ENCODE measurements around the gene RPL28. TPM values are rescaled to one million over a fixed set of nuclear protein-coding genes. Genes with fewer than 3 reads are reported as not detected.

RPL28 gene
- total RNA-seq, 1 donor from 2014 or later, result 1,343 TPM

DNA sequence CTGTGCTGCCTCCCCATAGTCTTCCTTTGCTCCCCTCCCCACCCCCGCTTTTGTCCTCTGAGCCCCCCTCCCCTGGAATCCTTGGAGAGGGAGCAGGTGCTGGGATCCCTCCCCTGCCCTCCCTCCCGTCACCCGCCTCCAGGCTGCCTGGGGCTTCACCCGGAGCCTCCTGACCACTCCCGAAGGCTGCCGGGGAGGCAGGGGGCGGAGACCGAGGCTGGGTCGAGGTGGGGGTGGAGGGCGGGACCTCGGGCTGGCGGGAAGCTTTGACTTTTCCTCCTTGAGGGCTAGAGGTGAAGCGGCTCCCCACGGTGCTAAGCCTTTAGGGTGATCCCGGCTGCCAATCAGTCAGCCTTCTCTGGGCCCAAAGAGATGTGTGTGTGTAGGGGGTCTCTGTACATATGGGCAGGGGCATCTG is 44.6 kb upstream of the RPL28 start:
- peaks cover 6% of the 10 kb centered on the region for H3K36me3 ChIP-seq
- no peaks in the 10 kb centered on the region for H3K9me3 ChIP-seq
- TF ChIP-seq, protein P1, sequence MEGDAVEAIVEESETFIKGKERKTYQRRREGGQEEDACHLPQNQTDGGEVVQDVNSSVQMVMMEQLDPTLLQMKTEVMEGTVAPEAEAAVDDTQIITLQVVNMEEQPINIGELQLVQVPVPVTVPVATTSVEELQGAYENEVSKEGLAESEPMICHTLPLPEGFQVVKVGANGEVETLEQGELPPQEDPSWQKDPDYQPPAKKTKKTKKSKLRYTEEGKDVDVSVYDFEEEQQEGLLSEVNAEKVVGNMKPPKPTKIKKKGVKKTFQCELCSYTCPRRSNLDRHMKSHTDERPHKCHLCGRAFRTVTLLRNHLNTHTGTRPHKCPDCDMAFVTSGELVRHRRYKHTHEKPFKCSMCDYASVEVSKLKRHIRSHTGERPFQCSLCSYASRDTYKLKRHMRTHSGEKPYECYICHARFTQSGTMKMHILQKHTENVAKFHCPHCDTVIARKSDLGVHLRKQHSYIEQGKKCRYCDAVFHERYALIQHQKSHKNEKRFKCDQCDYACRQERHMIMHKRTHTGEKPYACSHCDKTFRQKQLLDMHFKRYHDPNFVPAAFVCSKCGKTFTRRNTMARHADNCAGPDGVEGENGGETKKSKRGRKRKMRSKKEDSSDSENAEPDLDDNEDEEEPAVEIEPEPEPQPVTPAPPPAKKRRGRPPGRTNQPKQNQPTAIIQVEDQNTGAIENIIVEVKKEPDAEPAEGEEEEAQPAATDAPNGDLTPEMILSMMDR (IDR thresholded peaks at IDR 0.05), result no peak
- peak; percentile 91 for DNase-seq
- H3K4me1 ChIP-seq, result peaks cover 9% of the 10 kb centered on the region
- peak overlapping the region; percentile 67 for H3K4me3 ChIP-seq
- ATAC-seq, result peak; percentile 28
- intact Hi-C loops (cut with DNase I), result no loop called here
- no peaks in the 10 kb centered on the region for H3K27me3 ChIP-seq
- H3K27ac ChIP-seq, result no peak overlapping the region

DNA sequence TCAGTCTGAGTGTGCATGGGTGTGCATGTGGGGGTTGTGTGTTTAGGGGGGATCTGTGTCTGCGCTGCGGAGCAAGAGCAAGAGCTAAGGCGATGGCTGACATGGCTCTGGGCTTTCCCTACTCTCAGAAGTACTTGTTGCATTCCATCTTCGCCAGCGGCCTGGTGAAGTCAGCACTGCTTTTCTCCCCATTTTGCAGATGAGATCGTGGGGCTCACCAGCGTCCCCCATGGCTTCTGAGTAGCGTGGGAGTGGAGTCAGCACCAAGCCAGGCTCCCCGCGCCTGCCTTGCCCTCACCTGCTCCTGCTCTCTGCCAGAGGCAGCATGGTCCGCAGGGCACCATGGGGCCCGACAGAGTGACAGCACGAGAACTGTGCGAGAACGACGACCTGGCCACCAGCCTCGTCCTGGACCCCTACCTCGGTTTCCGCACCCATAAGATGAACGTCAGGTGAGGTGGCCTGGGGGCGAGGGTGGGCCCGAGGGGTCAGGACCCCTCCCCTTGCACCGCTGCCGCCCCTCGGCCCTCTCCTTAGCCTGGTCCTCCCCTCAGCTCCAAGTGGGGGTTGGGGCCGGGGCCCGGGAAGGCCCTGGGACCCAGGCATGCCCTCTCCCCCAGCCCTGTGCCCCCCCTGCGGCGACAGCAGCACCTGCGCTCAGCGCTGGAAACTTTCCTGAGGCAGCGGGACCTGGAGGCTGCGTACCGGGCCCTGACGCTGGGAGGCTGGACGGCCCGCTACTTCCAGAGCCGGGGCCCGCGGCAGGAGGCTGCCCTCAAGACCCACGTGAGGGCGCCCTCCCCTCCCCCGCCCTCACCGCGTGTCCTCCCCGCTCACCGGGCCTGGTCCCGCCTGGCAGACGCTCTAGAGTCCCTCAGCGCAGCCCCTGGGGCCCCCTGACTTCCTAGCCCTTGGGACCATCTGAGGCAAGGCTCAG is 43.9 kb upstream of the RPL28 start:
- ATAC-seq (no peak), DNase-seq (no peak)
- Histone ChIP-seq H3K4me3 (no peak overlapping the region), H3K27ac (no peak overlapping the region), H3K4me1 (peaks cover 9% of the 10 kb centered on the region), H3K9me3 (no peaks in the 10 kb centered on the region), H3K27me3 (no peaks in the 10 kb centered on the region), H3K36me3 (peaks cover 6% of the 10 kb centered on the region)
- TF ChIP-seq, protein P1 (IDR thresholded peaks at IDR 0.05), result no peak
- intact Hi-C loops (cut with DNase I), result no loop called here

DNA sequence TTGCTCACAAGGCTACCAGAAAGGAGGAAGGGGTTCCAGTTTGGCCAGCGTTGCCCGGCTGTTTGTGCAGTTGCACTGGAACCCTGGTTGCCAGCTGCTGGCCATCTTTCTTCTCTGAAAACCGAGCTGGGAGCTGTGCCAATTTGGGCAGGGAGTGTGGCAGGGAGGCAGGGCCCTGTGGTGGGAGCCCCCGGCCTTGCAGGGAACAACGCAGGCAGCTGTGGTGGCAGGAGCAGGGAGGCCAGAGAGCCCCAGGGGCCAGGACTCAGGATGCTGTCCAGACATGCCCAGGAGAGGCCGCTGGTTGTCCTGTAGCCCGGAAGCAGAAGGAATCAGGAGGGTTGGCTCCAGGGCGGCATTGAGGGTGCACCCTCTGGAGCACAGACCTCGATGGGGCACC is 41.3 kb upstream of the RPL28 start:
- Histone ChIP-seq H3K4me1 (peaks cover 5% of the 10 kb centered on the region), H3K27ac (no peak overlapping the region), H3K36me3 (peaks cover 6% of the 10 kb centered on the region), H3K27me3 (no peaks in the 10 kb centered on the region), H3K4me3 (no peak overlapping the region), H3K9me3 (no peaks in the 10 kb centered on the region)
- ATAC-seq, result no peak
- DNase-seq, result no peak
- intact Hi-C loops (cut with DNase I), result no loop called here
- TF ChIP-seq, protein P1 (IDR thresholded peaks at IDR 0.05), result no peak

DNA sequence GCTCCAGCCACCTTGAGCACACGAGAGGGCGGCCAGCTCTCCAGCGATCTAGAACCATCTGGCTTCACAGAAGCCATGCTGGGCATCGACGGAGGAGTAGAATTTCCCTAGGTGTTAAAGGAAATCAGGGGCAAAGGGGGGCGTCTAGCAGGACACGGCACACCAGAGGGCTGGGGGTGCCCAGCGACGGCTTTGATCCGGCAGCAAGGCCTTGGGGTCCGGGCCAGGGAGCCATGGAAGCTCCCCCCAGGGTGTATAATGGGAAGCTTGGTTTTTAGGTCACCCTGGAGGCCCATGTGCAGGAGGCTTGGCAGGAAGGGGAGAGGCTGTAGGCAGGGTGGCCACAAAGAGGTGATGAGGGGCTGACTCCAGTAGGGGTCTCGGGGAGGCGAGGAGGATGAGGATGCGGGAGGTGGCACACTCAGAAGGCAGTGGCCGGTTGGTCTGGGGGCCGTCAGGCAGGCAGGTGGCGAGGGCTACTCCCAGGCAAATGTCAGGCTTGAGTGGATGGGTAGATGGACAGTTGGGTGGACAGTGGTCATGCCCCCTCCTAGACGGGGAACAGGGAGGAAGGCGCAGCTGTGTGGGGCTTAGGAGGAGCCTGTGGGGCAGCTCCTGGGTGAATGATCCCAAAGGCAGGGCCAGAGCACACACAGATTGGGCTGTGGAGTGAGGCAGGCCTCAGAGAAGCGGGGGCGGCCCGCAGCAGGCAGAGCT is 40.5 kb upstream of the RPL28 start:
- H3K9me3 ChIP-seq, result no peaks in the 10 kb centered on the region
- H3K4me3 ChIP-seq, result no peak overlapping the region
- peaks cover 4% of the 10 kb centered on the region for H3K4me1 ChIP-seq
- H3K27me3 ChIP-seq, result no peaks in the 10 kb centered on the region
- peaks cover 6% of the 10 kb centered on the region for H3K36me3 ChIP-seq
- no peak overlapping the region for H3K27ac ChIP-seq
- ATAC-seq (no peak), DNase-seq (no peak)
- TF ChIP-seq, protein P1 (IDR thresholded peaks at IDR 0.05), result no peak
- intact Hi-C loops (cut with DNase I), result no loop called here

DNA sequence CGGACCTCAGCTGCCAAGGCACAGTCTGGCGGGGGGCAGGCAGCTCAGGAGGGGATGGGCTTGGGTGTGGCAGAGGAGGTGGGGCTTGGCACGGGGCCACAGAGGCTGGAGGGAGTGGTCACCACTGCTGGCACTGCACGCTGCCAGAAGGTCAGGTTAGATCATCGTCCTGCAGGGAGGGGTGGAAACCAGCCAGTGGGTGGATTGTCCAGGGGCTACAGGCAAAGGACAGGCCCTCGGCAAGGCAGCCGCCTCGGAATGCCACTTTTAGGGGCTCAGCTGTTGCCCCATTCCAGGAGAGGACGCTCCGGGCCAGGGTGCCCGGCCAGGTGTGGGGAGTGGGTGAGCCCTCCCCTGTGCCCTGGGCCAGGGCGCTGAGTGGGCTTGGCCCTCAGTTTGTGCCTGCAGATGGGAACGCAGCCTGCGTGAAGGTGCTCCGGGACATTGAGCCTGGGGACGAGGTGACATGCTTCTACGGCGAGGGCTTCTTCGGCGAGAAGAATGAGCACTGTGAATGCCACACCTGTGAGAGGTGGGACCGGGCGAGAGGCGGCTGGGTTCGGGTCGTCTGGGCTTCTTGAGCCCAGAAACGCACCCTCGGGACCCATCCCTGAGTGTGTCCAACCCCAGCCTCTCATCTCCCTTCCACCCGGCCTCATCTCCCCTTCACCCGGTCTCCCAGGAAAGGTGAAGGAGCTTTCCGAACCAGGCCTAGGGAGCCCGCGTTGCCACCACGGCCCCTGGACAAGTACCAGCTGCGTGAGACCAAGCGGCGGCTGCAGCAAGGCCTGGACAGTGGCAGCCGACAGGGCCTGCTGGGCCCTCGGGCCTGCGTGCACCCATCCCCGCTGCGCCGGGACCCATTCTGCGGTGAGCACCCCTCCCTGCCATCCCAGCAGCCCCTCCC is 39.7 kb upstream of the RPL28 start:
- H3K4me1 ChIP-seq, result no peaks in the 10 kb centered on the region
- DNase-seq (no peak), ATAC-seq (no peak)
- peaks cover 7% of the 10 kb centered on the region for H3K27me3 ChIP-seq
- no peak overlapping the region for H3K27ac ChIP-seq
- peaks cover 6% of the 10 kb centered on the region for H3K36me3 ChIP-seq
- no peak overlapping the region for H3K4me3 ChIP-seq
- H3K9me3 ChIP-seq, result no peaks in the 10 kb centered on the region
- TF ChIP-seq, protein P1 (IDR thresholded peaks at IDR 0.05), result no peak
- intact Hi-C loops (cut with DNase I), result no loop called here
